Activated T-helper 2 cell treated with anti-CD3 and anti-CD28 coated beads, Interferon-gamma antibody, Interleukin-2, Interleukin-4, amounts not matched to agents 10 μg/mL and 5 μg/mL and 100 μg/mL, durations not matched to agents 14 hours and 24 hours and 36 hours (primary cell): Measurements from ENCODE around the gene H6PD. TPM values are rescaled to one million over a fixed set of nuclear protein-coding genes. Genes with fewer than 3 reads are reported as not detected.

Experiments
- DNase-seq: peaks from one replicate; pipeline ENCODE4 v3.0.0; 2021; ENCODE audit warnings: low spot score
- H3K27ac Mint-ChIP-seq: one replicate; pipeline ENCODE4 v1.8.0; 2021; ENCODE audit warnings: mixed read lengths
- H3K27me3 Mint-ChIP-seq: one replicate; pipeline ENCODE4 v1.8.0; 2021; ENCODE audit warnings: low read depth, mixed read lengths
- H3K36me3 Mint-ChIP-seq: one replicate; pipeline ENCODE4 v1.8.0; 2021; ENCODE audit warnings: low read depth, mixed read lengths
- H3K4me1 Mint-ChIP-seq: one replicate; pipeline ENCODE4 v1.8.0; 2021; ENCODE audit warnings: low read depth, mixed read lengths
- H3K4me3 Mint-ChIP-seq: one replicate; pipeline ENCODE4 v1.8.0; 2021; ENCODE audit warnings: low read depth, mild to moderate bottlenecking, moderate library complexity, mixed read lengths
- H3K9me3 Mint-ChIP-seq: one replicate; pipeline ENCODE4 v1.8.0; 2021; ENCODE audit warnings: mixed read lengths
- intact Hi-C: fragments of 100-400 bp; cut with micrococcal nuclease; formaldehyde crosslinking; loops from one replicate; pipeline ENCODE4 v1.15.1; 2023
- total RNA-seq: library from RNA; stranded (reverse); gene quantifications from 2 replicates; pipeline ENCODE4 v1.2.3, GENCODE V29; 2022

Gene H6PD
- total RNA-seq, 1 donor from 2014 or later, result 27.1 TPM

- intact Hi-C loops, result no loop called here
- Mint-ChIP-seq H3K9me3 (no peaks in the 10 kb centered on the region), H3K4me1 (peaks cover 36% of the 10 kb centered on the region), H3K27me3 (no peaks in the 10 kb centered on the region), H3K4me3 (no peak overlapping the region), H3K36me3 (peaks cover 3% of the 10 kb centered on the region), H3K27ac (peak overlapping the region; percentile 75)
- DNase-seq, result no peak
These were observed 83.2 kb downstream of the H6PD start for GRCh38 chr1:9317591-9318417.

GRCh38 chr1:9319208-9319788 is 84.7 kb downstream of the H6PD start:
- no peak overlapping the region for H3K4me3 Mint-ChIP-seq
- no peaks in the 10 kb centered on the region for H3K9me3 Mint-ChIP-seq
- H3K4me1 Mint-ChIP-seq, result peaks cover 34% of the 10 kb centered on the region
- intact Hi-C loops, result no loop called here
- H3K27me3 Mint-ChIP-seq, result no peaks in the 10 kb centered on the region
- DNase-seq, result no peak
- no peak overlapping the region for H3K27ac Mint-ChIP-seq
- peaks cover 3% of the 10 kb centered on the region for H3K36me3 Mint-ChIP-seq

- Mint-ChIP-seq H3K9me3 (no peaks in the 10 kb centered on the region), H3K27me3 (no peaks in the 10 kb centered on the region), H3K4me3 (no peak overlapping the region), H3K36me3 (peaks cover 3% of the 10 kb centered on the region), H3K27ac (no peak overlapping the region), H3K4me1 (peaks cover 30% of the 10 kb centered on the region)
- no peak for DNase-seq
- intact Hi-C loops, result no loop called here
These were observed 85.4 kb downstream of the H6PD start for GRCh38 chr1:9319789-9320519.

Other genes starting within 250 kb of the H6PD start
- not detected in 2 replicates for gene SLC2A7, start 208.4 kb upstream of the H6PD start, total RNA-seq
- gene SLC2A5, start 165.1 kb upstream of the H6PD start, total RNA-seq, result not detected in 2 replicates
- gene GPR157, start 105.7 kb upstream of the H6PD start, total RNA-seq, result 6.9 and 7.7 TPM in 2 replicates
- 7.1 and 7.5 TPM in 2 replicates for gene SPSB1, start 58.1 kb downstream of the H6PD start, total RNA-seq